ENCODE data around the gene GDF2.

The GDF2 gene

GRCh38 chr10:47362199-47362598 lies 39.9 kb downstream of the GDF2 start:
- H3K27me3 ChIP-seq (ENCODE audit: insufficient read depth, poor library complexity, severe bottlenecking), result no peaks in the 10 kb centered on the region
- no peak overlapping the region for H3K27ac ChIP-seq (replicated peaks)
- no peak for DNase-seq (ENCODE audit: low read depth in 1 of 2, low spot score in 1 of 2)
- H3K4me3 ChIP-seq (replicated peaks; ENCODE audit: insufficient read depth, low read length), result no peak overlapping the region
- TF ChIP-seq GABPA (IDR thresholded peaks at IDR 0.05; ENCODE audit: low read depth) (no peak), SPI1 (IDR thresholded peaks at IDR 0.05; ENCODE audit: borderline replicate concordance, low read depth) (no peak), POLR2AphosphoS5 (IDR thresholded peaks at IDR 0.05; ENCODE audit: low read depth) (no peak), REST (IDR thresholded peaks at IDR 0.05; ENCODE audit: insufficient replicate concordance, low read depth) (no peak)
- TF ChIP-seq, protein P1, sequence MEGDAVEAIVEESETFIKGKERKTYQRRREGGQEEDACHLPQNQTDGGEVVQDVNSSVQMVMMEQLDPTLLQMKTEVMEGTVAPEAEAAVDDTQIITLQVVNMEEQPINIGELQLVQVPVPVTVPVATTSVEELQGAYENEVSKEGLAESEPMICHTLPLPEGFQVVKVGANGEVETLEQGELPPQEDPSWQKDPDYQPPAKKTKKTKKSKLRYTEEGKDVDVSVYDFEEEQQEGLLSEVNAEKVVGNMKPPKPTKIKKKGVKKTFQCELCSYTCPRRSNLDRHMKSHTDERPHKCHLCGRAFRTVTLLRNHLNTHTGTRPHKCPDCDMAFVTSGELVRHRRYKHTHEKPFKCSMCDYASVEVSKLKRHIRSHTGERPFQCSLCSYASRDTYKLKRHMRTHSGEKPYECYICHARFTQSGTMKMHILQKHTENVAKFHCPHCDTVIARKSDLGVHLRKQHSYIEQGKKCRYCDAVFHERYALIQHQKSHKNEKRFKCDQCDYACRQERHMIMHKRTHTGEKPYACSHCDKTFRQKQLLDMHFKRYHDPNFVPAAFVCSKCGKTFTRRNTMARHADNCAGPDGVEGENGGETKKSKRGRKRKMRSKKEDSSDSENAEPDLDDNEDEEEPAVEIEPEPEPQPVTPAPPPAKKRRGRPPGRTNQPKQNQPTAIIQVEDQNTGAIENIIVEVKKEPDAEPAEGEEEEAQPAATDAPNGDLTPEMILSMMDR (IDR thresholded peaks at IDR 0.05; ENCODE audit: insufficient read depth, low read length), result no peak

DNA sequence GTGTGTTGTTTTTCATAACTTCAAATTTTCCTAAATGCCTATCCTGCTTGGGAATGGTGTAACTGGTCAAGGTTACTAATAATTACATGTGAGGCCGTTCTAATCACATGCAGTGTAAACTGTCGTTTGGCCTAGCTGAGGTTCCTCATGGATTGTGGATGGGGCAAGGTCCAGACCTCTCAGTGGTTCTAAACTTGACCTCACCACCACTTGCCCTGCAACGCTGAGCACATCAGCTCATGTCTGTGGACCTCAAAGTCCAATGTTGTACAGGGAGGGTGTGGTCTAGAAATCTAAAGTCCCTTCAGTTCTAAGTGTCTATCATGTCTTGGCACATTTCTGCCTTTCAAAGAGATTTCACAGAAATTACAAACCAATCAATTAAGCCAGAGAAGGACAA lies 41.5 kb downstream of the GDF2 start:
- Histone ChIP-seq H3K27ac (replicated peaks) (no peak overlapping the region), H3K4me3 (replicated peaks; ENCODE audit: insufficient read depth, low read length) (no peak overlapping the region), H3K27me3 (ENCODE audit: insufficient read depth, poor library complexity, severe bottlenecking) (no peaks in the 10 kb centered on the region)
- DNase-seq (ENCODE audit: low read depth in 1 of 2, low spot score in 1 of 2), result no peak
- TF ChIP-seq REST (IDR thresholded peaks at IDR 0.05; ENCODE audit: insufficient replicate concordance, low read depth) (no peak), SPI1 (IDR thresholded peaks at IDR 0.05; ENCODE audit: borderline replicate concordance, low read depth) (no peak), GABPA (IDR thresholded peaks at IDR 0.05; ENCODE audit: low read depth) (no peak), POLR2AphosphoS5 (IDR thresholded peaks at IDR 0.05; ENCODE audit: low read depth) (no peak)
- TF ChIP-seq, protein P1 (IDR thresholded peaks at IDR 0.05; ENCODE audit: insufficient read depth, low read length), result no peak

DNA sequence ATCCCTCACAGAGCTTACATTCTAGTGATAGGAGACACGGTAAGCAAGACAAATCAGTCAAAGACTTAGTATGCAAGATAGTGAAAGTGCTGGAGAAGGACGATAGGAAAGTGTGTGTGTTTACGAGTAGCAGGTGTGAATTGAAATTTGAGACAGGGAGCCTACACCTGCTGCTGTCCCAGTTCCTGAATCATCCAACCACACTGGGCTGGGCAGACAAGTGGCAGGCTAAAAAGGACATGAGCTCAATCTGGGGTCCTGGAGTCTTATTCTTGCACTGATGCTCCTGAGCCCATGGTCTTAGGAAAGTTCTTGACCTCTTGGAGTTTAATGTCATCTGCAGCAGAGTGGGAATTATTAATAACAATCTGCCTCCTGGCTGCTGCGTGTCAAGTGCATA lies 42.1 kb downstream of the GDF2 start:
- TF ChIP-seq REST (IDR thresholded peaks at IDR 0.05; ENCODE audit: insufficient replicate concordance, low read depth) (no peak), GABPA (IDR thresholded peaks at IDR 0.05; ENCODE audit: low read depth) (no peak), SPI1 (IDR thresholded peaks at IDR 0.05; ENCODE audit: borderline replicate concordance, low read depth) (no peak), POLR2AphosphoS5 (IDR thresholded peaks at IDR 0.05; ENCODE audit: low read depth) (no peak)
- TF ChIP-seq, protein P1 (IDR thresholded peaks at IDR 0.05; ENCODE audit: insufficient read depth, low read length), result no peak
- no peak for DNase-seq (ENCODE audit: low read depth in 1 of 2, low spot score in 1 of 2)
- H3K27me3 ChIP-seq (ENCODE audit: insufficient read depth, poor library complexity, severe bottlenecking), result no peaks in the 10 kb centered on the region

More for the DNA sequence above, 42.1 kb downstream of the GDF2 start:
- H3K27ac ChIP-seq (replicated peaks), result no peak overlapping the region
- H3K4me3 ChIP-seq (replicated peaks; ENCODE audit: insufficient read depth, low read length), result no peak overlapping the region
